ENCODE measurements around the gene DCTPP1. TPM values are rescaled to one million over a fixed set of nuclear protein-coding genes. Genes with fewer than 3 reads are reported as not detected.

Gene DCTPP1
- total and polyA plus RNA-seq, 9 of the 15 experiments (the other 6 are each of a cell fraction or from before 2014, with no cell fraction given) = 45.0 to 132 (median 80.6) TPM

GRCh38 chr16:30470632-30470995 lies 40.8 kb upstream of the DCTPP1 start (continued):
- TF ChIP-seq, protein P1, sequence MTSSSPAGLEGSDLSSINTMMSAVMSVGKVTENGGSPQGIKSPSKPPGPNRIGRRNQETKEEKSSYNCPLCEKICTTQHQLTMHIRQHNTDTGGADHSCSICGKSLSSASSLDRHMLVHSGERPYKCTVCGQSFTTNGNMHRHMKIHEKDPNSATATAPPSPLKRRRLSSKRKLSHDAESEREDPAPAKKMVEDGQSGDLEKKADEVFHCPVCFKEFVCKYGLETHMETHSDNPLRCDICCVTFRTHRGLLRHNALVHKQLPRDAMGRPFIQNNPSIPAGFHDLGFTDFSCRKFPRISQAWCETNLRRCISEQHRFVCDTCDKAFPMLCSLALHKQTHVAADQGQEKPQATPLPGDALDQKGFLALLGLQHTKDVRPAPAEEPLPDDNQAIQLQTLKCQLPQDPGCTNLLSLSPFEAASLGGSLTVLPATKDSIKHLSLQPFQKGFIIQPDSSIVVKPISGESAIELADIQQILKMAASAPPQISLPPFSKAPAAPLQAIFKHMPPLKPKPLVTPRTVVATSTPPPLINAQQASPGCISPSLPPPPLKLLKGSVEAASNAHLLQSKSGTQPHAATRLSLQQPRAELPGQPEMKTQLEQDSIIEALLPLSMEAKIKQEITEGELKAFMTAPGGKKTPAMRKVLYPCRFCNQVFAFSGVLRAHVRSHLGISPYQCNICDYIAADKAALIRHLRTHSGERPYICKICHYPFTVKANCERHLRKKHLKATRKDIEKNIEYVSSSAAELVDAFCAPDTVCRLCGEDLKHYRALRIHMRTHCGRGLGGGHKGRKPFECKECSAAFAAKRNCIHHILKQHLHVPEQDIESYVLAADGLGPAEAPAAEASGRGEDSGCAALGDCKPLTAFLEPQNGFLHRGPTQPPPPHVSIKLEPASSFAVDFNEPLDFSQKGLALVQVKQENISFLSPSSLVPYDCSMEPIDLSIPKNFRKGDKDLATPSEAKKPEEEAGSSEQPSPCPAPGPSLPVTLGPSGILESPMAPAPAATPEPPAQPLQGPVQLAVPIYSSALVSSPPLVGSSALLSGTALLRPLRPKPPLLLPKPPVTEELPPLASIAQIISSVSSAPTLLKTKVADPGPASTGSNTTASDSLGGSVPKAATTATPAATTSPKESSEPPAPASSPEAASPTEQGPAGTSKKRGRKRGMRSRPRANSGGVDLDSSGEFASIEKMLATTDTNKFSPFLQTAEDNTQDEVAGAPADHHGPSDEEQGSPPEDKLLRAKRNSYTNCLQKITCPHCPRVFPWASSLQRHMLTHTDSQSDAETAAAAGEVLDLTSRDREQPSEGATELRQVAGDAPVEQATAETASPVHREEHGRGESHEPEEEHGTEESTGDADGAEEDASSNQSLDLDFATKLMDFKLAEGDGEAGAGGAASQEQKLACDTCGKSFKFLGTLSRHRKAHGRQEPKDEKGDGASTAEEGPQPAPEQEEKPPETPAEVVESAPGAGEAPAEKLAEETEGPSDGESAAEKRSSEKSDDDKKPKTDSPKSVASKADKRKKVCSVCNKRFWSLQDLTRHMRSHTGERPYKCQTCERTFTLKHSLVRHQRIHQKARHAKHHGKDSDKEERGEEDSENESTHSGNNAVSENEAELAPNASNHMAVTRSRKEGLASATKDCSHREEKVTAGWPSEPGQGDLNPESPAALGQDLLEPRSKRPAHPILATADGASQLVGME (CRISPR knock-in tag; IDR thresholded peaks at IDR 0.05) = no peak
- TF ChIP-seq ZNF75A (CRISPR knock-in tag; IDR thresholded peaks at IDR 0.05) (no peak), ATF7 (IDR thresholded peaks at IDR 0.05) (no peak)

GRCh38 chr16:30470170-30470512 lies 40.3 kb upstream of the DCTPP1 start:
- no peaks in the 10 kb centered on the region for H3K9me1 ChIP-seq (ENCODE audit: control insufficient read depth, insufficient read depth, low read length)
- H3K36me3 ChIP-seq (ENCODE audit: control insufficient read depth, insufficient read depth, low read length) = no peaks in the 10 kb centered on the region
- ChIA-PET CTCF (ENCODE audit: low intra/inter-chr PET ratio) (no interaction called here), POLR2A (interaction anchor here (0.9 kb wide), 1 partner anchor 40 kb away, joined by 4 read pairs; no protein-coding TSS in a partner anchor)
- H3K79me2 ChIP-seq (ENCODE audit: control insufficient read depth, insufficient read depth, low read length) = no peaks in the 10 kb centered on the region
- FAIRE-seq (no peak), ATAC-seq (no peak), DNase-seq (ENCODE audit: extremely low read depth in 1 of 4, low spot score in 3 of 4) (no peak)
- H3K4me1 ChIP-seq (replicated peaks in 1 of 2; ENCODE audit: control insufficient read depth in 2 of 2, insufficient read depth in 2 of 2, low read length in 2 of 2) = peaks cover 0 to 10% of the 10 kb centered on the region in 2 experiments; a peak in 2 of 5 replicates
- BruUV-seq (replicated peaks) = no TSS peak
- no peaks in the 10 kb centered on the region for H3K27me3 ChIP-seq (ENCODE audit: control insufficient read depth in 2 of 2, insufficient read depth in 2 of 2, low read length in 2 of 2)
- no peak overlapping the region for H3K4me3 ChIP-seq
- no peak overlapping the region for H3K27ac ChIP-seq (ENCODE audit: extremely low read depth, low read depth, low read length)
- no peaks in the 10 kb centered on the region for H3K9me3 ChIP-seq (replicated peaks; ENCODE audit: control insufficient read depth, insufficient read depth, low read depth, low read length)
- intact Hi-C loops (cut with micrococcal nuclease) = no loop called here
- H3K9ac ChIP-seq (ENCODE audit: insufficient read depth in 1 of 2, low read depth in 2 of 2, low read length in 2 of 2) = no peak overlapping the region
- no peaks in the 10 kb centered on the region for H4K20me1 ChIP-seq (replicated peaks; ENCODE audit: control insufficient read depth, insufficient read depth, low read length)
- WGBS (ENCODE audit: insufficient coverage, low coverage, missing lambda C conversion rate) = 30% methylated on average over 3 of the region's 3 CpGs
- no peak overlapping the region for H2AFZ ChIP-seq (ENCODE audit: low read depth, low read length)
- no peak for TF ChIP-seq BRD4 (IDR thresholded peaks at IDR 0.05)
- TF ChIP-seq PRPF4 (IDR thresholded peaks at IDR 0.05; ENCODE audit: insufficient read depth, low read depth, low read length, poor library complexity, severe bottlenecking) = no peak
- no peak for TF ChIP-seq ZNF134 (CRISPR knock-in tag; conservative IDR thresholded peaks at IDR 0.05)
- TF ChIP-seq SP1 (CRISPR knock-in tag; IDR thresholded peaks at IDR 0.05) = no peak
- TF ChIP-seq CHD1 (IDR thresholded peaks at IDR 0.05; ENCODE audit: low read length) = no peak
- TF ChIP-seq, protein P2, sequence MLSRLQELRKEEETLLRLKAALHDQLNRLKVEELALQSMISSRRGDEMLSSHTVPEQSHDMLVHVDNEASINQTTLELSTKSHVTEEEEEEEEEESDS (CRISPR knock-in tag; IDR thresholded peaks at IDR 0.05) = no peak
- TF ChIP-seq ZC3H4 (CRISPR knock-in tag; IDR thresholded peaks at IDR 0.05; ENCODE audit: borderline replicate concordance) = no peak
- no peak for TF ChIP-seq MTA3 (IDR thresholded peaks at IDR 0.05; ENCODE audit: borderline replicate concordance)
- no peak for TF ChIP-seq IRF2 (CRISPR knock-in tag; IDR thresholded peaks at IDR 0.05)
- TF ChIP-seq RAD21 (CRISPR knock-in tag; conservative IDR thresholded peaks at IDR 0.05 in 1 of 2, IDR thresholded peaks at IDR 0.05 in 1 of 2) = no peak
- no peak for TF ChIP-seq ZNF212 (CRISPR knock-in tag; IDR thresholded peaks at IDR 0.05)
- TF ChIP-seq PHB (CRISPR knock-in tag; IDR thresholded peaks at IDR 0.05) = no peak
- no peak for TF ChIP-seq EGR1 (conservative IDR thresholded peaks at IDR 0.05)
- no peak for TF ChIP-seq C11orf30 (IDR thresholded peaks at IDR 0.05; ENCODE audit: low read depth)
- TF ChIP-seq MEF2D (tag; conservative IDR thresholded peaks at IDR 0.05; ENCODE audit: low read depth) = no peak
- no peak for TF ChIP-seq TEAD2 (tag; IDR thresholded peaks at IDR 0.05)
- in situ Hi-C loops (cut with MboI) = no loop called here
- no peak overlapping the region for H3K4me2 ChIP-seq (ENCODE audit: insufficient read depth, low read length)

Data from K562 (cell line).